ENCODE measurements around the gene OR10A3. TPM values are rescaled to one million over a fixed set of nuclear protein-coding genes. Genes with fewer than 3 reads are reported as not detected.

The OR10A3 gene
- total RNA-seq, 1 experiment from 2014 or later = not detected

DNA sequence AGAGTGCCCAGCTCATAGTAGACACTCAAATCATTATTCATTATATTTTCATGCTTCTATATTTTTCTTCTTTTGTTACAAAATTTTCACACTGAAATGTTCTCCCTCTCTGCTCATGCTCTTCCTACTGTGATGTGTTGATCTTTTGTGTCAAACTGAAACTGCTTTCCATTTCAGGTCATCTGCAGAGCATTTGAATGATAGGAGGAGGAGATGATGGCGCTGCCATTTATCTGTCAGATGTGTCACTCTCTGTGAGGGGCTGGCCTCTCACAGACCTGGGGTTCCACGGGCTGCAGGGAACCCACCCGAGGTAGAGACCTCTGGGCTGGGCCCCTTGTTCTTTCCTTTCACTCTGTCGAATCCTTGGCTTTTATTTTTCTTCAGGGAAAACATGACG is 51.5 kb downstream of the OR10A3 start:
- Histone ChIP-seq H3K27ac (ENCODE audit: low read depth, low read length, poor library complexity, severe bottlenecking) (no peak overlapping the region), H3K36me3 (ENCODE audit: insufficient read depth, low read length, poor library complexity, severe bottlenecking) (no peaks in the 10 kb centered on the region), H3K4me3 (ENCODE audit: low read depth, low read length, poor library complexity, severe bottlenecking) (no peak overlapping the region), H3K9me3 (ENCODE audit: low read depth, low read length, poor library complexity, severe bottlenecking) (no peaks in the 10 kb centered on the region), H3K27me3 (replicated peaks; ENCODE audit: insufficient read depth, low read depth, low read length, poor library complexity) (no peaks in the 10 kb centered on the region), H3K4me1 (ENCODE audit: insufficient read depth, low read length, poor library complexity, severe bottlenecking) (no peaks in the 10 kb centered on the region)
- POLR2A ChIA-PET (ENCODE audit: low non-redundant PET) = no interaction called here
- CTCF ChIA-PET = no interaction called here
- intact Hi-C loops (cut with micrococcal nuclease; ENCODE audit: unreplicated experiment) = no loop called here
- no peak for DNase-seq (ENCODE audit: low spot score)
- no TSS peak for BruUV-seq (replicated peaks)
- TF ChIP-seq, protein P1, sequence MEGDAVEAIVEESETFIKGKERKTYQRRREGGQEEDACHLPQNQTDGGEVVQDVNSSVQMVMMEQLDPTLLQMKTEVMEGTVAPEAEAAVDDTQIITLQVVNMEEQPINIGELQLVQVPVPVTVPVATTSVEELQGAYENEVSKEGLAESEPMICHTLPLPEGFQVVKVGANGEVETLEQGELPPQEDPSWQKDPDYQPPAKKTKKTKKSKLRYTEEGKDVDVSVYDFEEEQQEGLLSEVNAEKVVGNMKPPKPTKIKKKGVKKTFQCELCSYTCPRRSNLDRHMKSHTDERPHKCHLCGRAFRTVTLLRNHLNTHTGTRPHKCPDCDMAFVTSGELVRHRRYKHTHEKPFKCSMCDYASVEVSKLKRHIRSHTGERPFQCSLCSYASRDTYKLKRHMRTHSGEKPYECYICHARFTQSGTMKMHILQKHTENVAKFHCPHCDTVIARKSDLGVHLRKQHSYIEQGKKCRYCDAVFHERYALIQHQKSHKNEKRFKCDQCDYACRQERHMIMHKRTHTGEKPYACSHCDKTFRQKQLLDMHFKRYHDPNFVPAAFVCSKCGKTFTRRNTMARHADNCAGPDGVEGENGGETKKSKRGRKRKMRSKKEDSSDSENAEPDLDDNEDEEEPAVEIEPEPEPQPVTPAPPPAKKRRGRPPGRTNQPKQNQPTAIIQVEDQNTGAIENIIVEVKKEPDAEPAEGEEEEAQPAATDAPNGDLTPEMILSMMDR (conservative IDR thresholded peaks at IDR 0.05; ENCODE audit: low read depth, low read length) = no peak
- no peak for TF ChIP-seq EZH2 (IDR thresholded peaks at IDR 0.05; ENCODE audit: borderline replicate concordance, low read depth, low read length, poor library complexity, severe bottlenecking)

Other genes starting within 250 kb of the OR10A3 start
- gene OVCH2, start 235.2 kb downstream of the OR10A3 start, total RNA-seq (2021) = not detected in 2 replicates
- gene OR5P2, start 144.8 kb downstream of the OR10A3 start, total RNA-seq (2021) = not detected in 2 replicates
- not detected in 2 replicates for gene OR5P3, start 110.9 kb downstream of the OR10A3 start, total RNA-seq (2021)
- not detected in 2 replicates for gene OR10A6, start 10.4 kb downstream of the OR10A3 start, total RNA-seq (2021)
- gene NLRP10, start 23.7 kb upstream of the OR10A3 start, total RNA-seq (2021) = not detected in 2 replicates
- 146 and 151 TPM in 2 replicates for gene EIF3F, start 45.6 kb upstream of the OR10A3 start, total RNA-seq (2021)
- 0.39 and 0.76 TPM in 2 replicates for gene TUB, start 139.5 kb upstream of the OR10A3 start, total RNA-seq (2021)
- gene RIC3, start 227.3 kb upstream of the OR10A3 start, total RNA-seq (2021) = not detected in 2 replicates

All from A673 (cell line).